ENCODE data around the gene DEFB115. TPM values are rescaled to one million over a fixed set of nuclear protein-coding genes. Genes with fewer than 3 reads are reported as not detected.

The DEFB115 gene, protein sequence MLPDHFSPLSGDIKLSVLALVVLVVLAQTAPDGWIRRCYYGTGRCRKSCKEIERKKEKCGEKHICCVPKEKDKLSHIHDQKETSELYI
- not detected in 2 replicates for total RNA-seq

DNA sequence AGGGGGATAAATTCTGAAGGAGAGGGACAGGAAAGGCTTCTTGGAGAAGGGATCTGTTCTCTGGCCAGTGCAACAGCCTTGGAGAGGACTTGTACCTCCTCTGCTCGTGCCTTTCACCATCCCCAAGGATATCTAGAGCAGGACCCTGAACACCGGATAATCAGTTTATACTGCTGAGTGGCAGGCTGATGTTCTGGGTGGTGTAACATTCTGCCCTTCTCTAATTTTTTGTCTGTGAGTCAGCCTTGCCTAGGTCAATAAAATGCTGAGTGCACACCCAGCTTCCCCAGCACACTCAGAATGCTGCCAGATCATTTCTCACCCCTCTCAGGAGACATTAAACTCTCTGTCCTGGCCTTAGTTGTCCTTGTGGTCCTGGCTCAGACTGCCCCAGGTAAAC, at the start of gene DEFB115:
TSS of gene DEFB115 (plus strand) at position 301 of the 400 bp plus-strand sequence. CDS start at position 301, 0 bp downstream.

DNA sequence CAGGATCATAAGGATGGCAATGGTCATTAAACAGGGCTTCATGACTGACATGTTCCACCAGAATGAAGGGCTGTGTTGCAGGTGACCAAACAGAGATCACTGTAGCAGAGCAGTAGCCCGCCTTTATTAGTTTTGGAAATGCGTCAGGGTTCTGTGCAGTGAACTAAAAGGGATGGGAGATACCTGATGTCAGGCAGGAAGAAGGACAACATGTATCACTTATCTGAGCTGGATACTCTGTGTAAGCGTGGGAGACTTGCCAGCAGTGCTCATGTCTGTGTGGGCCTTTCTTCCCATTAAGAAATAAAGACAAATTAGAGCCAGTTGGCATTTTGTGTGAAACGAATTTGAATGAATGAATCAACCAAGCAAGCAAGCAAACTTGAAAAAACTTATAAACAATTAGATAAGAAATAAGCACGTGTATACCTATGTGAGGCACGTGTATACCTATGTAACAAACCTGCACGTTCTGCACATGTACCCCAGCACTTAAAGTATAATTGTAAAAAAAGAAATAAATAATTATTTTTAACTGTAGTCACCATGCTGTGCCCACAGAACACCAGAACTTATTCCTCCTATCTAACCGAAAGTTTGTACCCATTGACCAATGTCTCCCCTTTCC, 51.2 kb downstream of the DEFB115 start, which contains the start of gene DEFB116:
TSS of gene DEFB116 (minus strand) at position 51 of the 628 bp plus-strand sequence. CDS start at position 51, 0 bp downstream.

Other genes with a start within 250 kb of the DEFB115 start
- not detected in 2 replicates for gene DEFB116, start 50.9 kb downstream of the DEFB115 start, total RNA-seq
- not detected in 2 replicates for gene DEFB118, start 110.9 kb downstream of the DEFB115 start, total RNA-seq
- gene DEFB119, start 132.9 kb downstream of the DEFB115 start, total RNA-seq = not detected in 2 replicates
- gene DEFB121, start 148.6 kb downstream of the DEFB115 start, total RNA-seq = not detected in 2 replicates
- gene DEFB123, start 183.0 kb downstream of the DEFB115 start, total RNA-seq = not detected in 2 replicates
- not detected in 2 replicates for gene DEFB124, start 217.5 kb downstream of the DEFB115 start, total RNA-seq
- 0.06 TPM in 1 of 2 replicates, not detected in the other for gene REM1, start 217.6 kb downstream of the DEFB115 start, total RNA-seq